Neural cell (in vitro differentiated cells): ENCODE results near the gene PKIB. TPM values are rescaled to one million over a fixed set of nuclear protein-coding genes. Genes with fewer than 3 reads are reported as not detected.

Source experiments
- H2AFZ ChIP-seq: fragments of 200-600, 300-800 bp; sonication (generic), shearing (Covaris generic); 2 replicates; pipeline ENCODE4 v1.6.0; 2014; ENCODE audit warnings: low read depth, mild to moderate bottlenecking, antibody characterized with exemption, low read length, moderate library complexity
- H3F3A ChIP-seq: fragments of 200-600 bp; shearing (Covaris generic); 2 replicates; pipeline ENCODE4 v1.6.1; 2016; ENCODE audit warnings: mild to moderate bottlenecking, moderate library complexity, mixed read lengths, antibody characterized with exemption, low read length; ENCODE audit not compliant: insufficient read depth, poor library complexity, severe bottlenecking
- H3K27ac ChIP-seq: fragments of 200-600, 300-800 bp; sonication (generic), shearing (Covaris generic); 2 replicates; pipeline ENCODE4 v1.5.1; 2014; ENCODE audit warnings: mild to moderate bottlenecking, low read length, moderate library complexity
- H3K27me3 ChIP-seq: fragments of 300-800, 200-600 bp; sonication (generic), shearing (Covaris generic); 2 replicates; pipeline ENCODE4 v1.6.0; 2014; ENCODE audit warnings: mild to moderate bottlenecking, low read depth, low read length, moderate library complexity; ENCODE audit not compliant: insufficient read depth
- H3K36me3 ChIP-seq: fragments of 300-800, 200-600 bp; sonication (generic), shearing (Covaris generic); 2 replicates; pipeline ENCODE4 v1.5.1; 2014; ENCODE audit warnings: mild to moderate bottlenecking, antibody characterized with exemption, low read length, moderate library complexity; ENCODE audit not compliant: insufficient read depth
- H3K4me2 ChIP-seq: fragments of 300-800, 200-600 bp; sonication (generic), shearing (Covaris generic); 2 replicates; pipeline ENCODE4 v1.6.0; 2014; ENCODE audit warnings: mild to moderate bottlenecking, low read length
- H3K4me3 ChIP-seq: fragments of 300-800, 200-600 bp; sonication (generic), shearing (Covaris generic); 2 replicates; pipeline ENCODE4 v1.5.1; 2014; ENCODE audit warnings: mild to moderate bottlenecking, low read length, moderate library complexity
- H3K79me2 ChIP-seq: fragments of 200-600 bp; shearing (Covaris generic); replicated peaks from 2 replicates; pipeline ENCODE4 v1.6.0; 2014; ENCODE audit warnings: mild to moderate bottlenecking, low read length, moderate library complexity; ENCODE audit not compliant: insufficient read depth
- H3K9ac ChIP-seq: fragments of 300-800, 200-600 bp; sonication (generic), shearing (Covaris generic); 2 replicates; pipeline ENCODE4 v1.6.1; 2016; ENCODE audit warnings: mild to moderate bottlenecking, low read length, mixed read lengths
- H3K9me2 ChIP-seq: fragments of 200-600 bp; shearing (Covaris generic); 2 replicates; pipeline ENCODE4 v1.6.1; 2016; ENCODE audit warnings: mild to moderate bottlenecking, low read length, mixed read lengths; ENCODE audit not compliant: insufficient read depth
- H3K9me3 ChIP-seq: fragments of 200-600, 300-800 bp; sonication (generic), shearing (Covaris generic); 2 replicates; pipeline ENCODE4 v1.6.1; 2016; ENCODE audit warnings: mild to moderate bottlenecking, mixed run types, low read length, moderate library complexity, mixed read lengths
- H4K20me1 ChIP-seq: fragments of 200-600 bp; shearing (Covaris generic); 2 replicates; pipeline ENCODE4 v1.6.1; 2016; ENCODE audit warnings: mild to moderate bottlenecking, mixed run types; ENCODE audit not compliant: insufficient read depth
- CTCF ChIP-seq: fragments of 450-650 bp; IDR thresholded peaks from 2 replicates; pipeline ENCODE4 v1.5.1; 2014; ENCODE audit warnings: antibody characterized with exemption, mild to moderate bottlenecking, moderate library complexity; ENCODE audit not compliant: poor library complexity, severe bottlenecking
- EZH2 ChIP-seq: fragments of 200-600, 300-800 bp; shearing (Covaris generic), sonication (generic); IDR thresholded peaks from 2 replicates; pipeline ENCODE4 v1.6.1; 2014; ENCODE audit warnings: antibody characterized with exemption, low read length, borderline replicate concordance, mild to moderate bottlenecking; ENCODE audit not compliant: insufficient read depth, poor library complexity, severe bottlenecking
- POLR2AphosphoS5 ChIP-seq: IDR thresholded peaks from 2 replicates; pipeline ENCODE4 v1.6.1; 2012
- RAD21 ChIP-seq: fragments of 450-650 bp; conservative IDR thresholded peaks from 2 replicates; pipeline ENCODE4 v1.6.1; 2014; ENCODE audit warnings: antibody characterized with exemption, mild to moderate bottlenecking, moderate library complexity
- REST ChIP-seq: IDR thresholded peaks from 2 replicates; pipeline ENCODE4 v1.6.1; 2012; ENCODE audit warnings: borderline replicate concordance
- SMC3 ChIP-seq: fragments of 450-650 bp; conservative IDR thresholded peaks from 2 replicates; pipeline ENCODE4 v1.6.1; 2014; ENCODE audit warnings: antibody characterized with exemption, mild to moderate bottlenecking, moderate library complexity; ENCODE audit not compliant: poor library complexity
- polyA plus RNA-seq: library from polyadenylated mRNA; depleted of rRNA; stranded (reverse); fragments of >200 nt; gene quantifications from 2 replicates; pipeline ENCODE4 v1.2.3, GENCODE V29; 2014

PKIB gene
- polyA plus RNA-seq, 1 donor from 2014 or later, result 22.8 TPM

GRCh38 chr6:122567034-122567433 is 43.2 kb upstream of the PKIB start:
- no peak overlapping the region for H2AFZ ChIP-seq
- H3F3A ChIP-seq, result no peaks in the 10 kb centered on the region

GRCh38 chr6:122568350-122568749 is 41.9 kb upstream of the PKIB start:
- H3F3A ChIP-seq, result no peaks in the 10 kb centered on the region
- H3K27me3 ChIP-seq, result no peaks in the 10 kb centered on the region
- no peaks in the 10 kb centered on the region for H3K9me3 ChIP-seq
- H4K20me1 ChIP-seq, result no peaks in the 10 kb centered on the region
- H2AFZ ChIP-seq, result no peak overlapping the region
- no peaks in the 10 kb centered on the region for H3K36me3 ChIP-seq
- TF ChIP-seq CTCF (no peak), POLR2AphosphoS5 (no peak), RAD21 (no peak)
- no peak overlapping the region for H3K27ac ChIP-seq
- no peaks in the 10 kb centered on the region for H3K9me2 ChIP-seq
- no peak overlapping the region for H3K4me3 ChIP-seq
- no peak overlapping the region for H3K9ac ChIP-seq
- H3K4me2 ChIP-seq, result no peak overlapping the region
- no peaks in the 10 kb centered on the region for H3K79me2 ChIP-seq

More at GRCh38 chr6:122567034-122567433, 43.2 kb upstream of the PKIB start:
- no peak overlapping the region for H3K9ac ChIP-seq
- H3K9me3 ChIP-seq, result no peaks in the 10 kb centered on the region
- TF ChIP-seq EZH2, result no peak
- no peaks in the 10 kb centered on the region for H3K27me3 ChIP-seq
- no peak overlapping the region for H3K4me2 ChIP-seq
- no peaks in the 10 kb centered on the region for H3K9me2 ChIP-seq
- H3K79me2 ChIP-seq, result no peaks in the 10 kb centered on the region
- H3K4me3 ChIP-seq, result no peak overlapping the region
- no peaks in the 10 kb centered on the region for H3K36me3 ChIP-seq
- H4K20me1 ChIP-seq, result no peaks in the 10 kb centered on the region
- H3K27ac ChIP-seq, result no peak overlapping the region

GRCh38 chr6:122568797-122569221 is 41.4 kb upstream of the PKIB start:
- Histone ChIP-seq H3K27ac (no peak overlapping the region), H3K4me2 (no peak overlapping the region), H3K9ac (no peak overlapping the region), H3F3A (no peaks in the 10 kb centered on the region), H4K20me1 (no peaks in the 10 kb centered on the region), H3K4me3 (no peak overlapping the region), H2AFZ (no peak overlapping the region), H3K9me3 (no peaks in the 10 kb centered on the region), H3K27me3 (no peaks in the 10 kb centered on the region), H3K9me2 (no peaks in the 10 kb centered on the region), H3K79me2 (no peaks in the 10 kb centered on the region), H3K36me3 (no peaks in the 10 kb centered on the region)
- TF ChIP-seq SMC3, result no peak
- TF ChIP-seq EZH2, result no peak
- no peak for TF ChIP-seq RAD21
- TF ChIP-seq POLR2AphosphoS5, result no peak
- no peak for TF ChIP-seq REST
- no peak for TF ChIP-seq CTCF
